Sigmoid colon (tissue), 7 donors: ENCODE results near the gene CCDC57. TPM values are rescaled to one million over a fixed set of nuclear protein-coding genes. Genes with fewer than 3 reads are reported as not detected.
A peak's percentile ranks its signal among the peaks of the same experiment; 100 is the strongest.

Experiments used
- DNase-seq: peaks from one replicate; pipeline ENCODE4 v3.0.0-alpha.2; 2019
- H3K27ac ChIP-seq, 4 donors: fragments of 200-600 bp; sonication (generic); one replicate each; pipeline ENCODE4 v1.5.1; 2016 to 2019; ENCODE audit warnings: mild to moderate bottlenecking in 1 of 4
- H3K27me3 ChIP-seq, 3 donors: fragments of 200-600 bp; sonication (generic); one replicate each; pipeline ENCODE4 v1.5.1; 2019; ENCODE audit warnings: mild to moderate bottlenecking in 1 of 3
- H3K36me3 ChIP-seq, 4 donors: fragments of 200-600 bp; sonication (generic); one replicate each; pipeline ENCODE4 v1.5.1; 2016 to 2019
- H3K4me1 ChIP-seq, 4 donors: fragments of 200-600 bp; sonication (generic); one replicate each; pipeline ENCODE4 v1.5.1; 2017 to 2019
- H3K4me3 ChIP-seq, 4 donors: fragments of 200-600 bp; sonication (generic); one replicate each; pipeline ENCODE4 v1.5.1; 2017 to 2019; ENCODE audit warnings: mild to moderate bottlenecking in 2 of 4, moderate library complexity in 1 of 4
- H3K9me3 ChIP-seq, 4 donors: fragments of 200-600 bp in 3 of 4; sonication (generic) in 3 of 4; one replicate each; pipeline versions ENCODE4 v1.5.1 to v1.6.1; 2013 to 2019
- CTCF ChIP-seq, 4 experiments: fragments of 450-650 bp in 3 of 4; fragments of 200-600 bp in 1 of 4; IDR thresholded peaks; one replicate each; pipeline ENCODE4 v1.5.1; 2016 to 2019; ENCODE audit warnings: antibody characterized with exemption in 4 of 4, mild to moderate bottlenecking in 3 of 4, moderate library complexity in 2 of 4
- EP300 ChIP-seq, 4 donors: sonication (generic); formaldehyde crosslinking; IDR thresholded peaks; one replicate each; pipeline ENCODE4 v1.6.1; 2017; ENCODE audit warnings: antibody characterized with exemption in 4 of 4
- POLR2A ChIP-seq, 2 donors: fragments of 450-650 bp; IDR thresholded peaks; one replicate each; pipeline ENCODE4 v1.6.1; 2016; ENCODE audit warnings: antibody characterized with exemption in 2 of 2, mild to moderate bottlenecking in 2 of 2, moderate library complexity in 2 of 2
- POLR2AphosphoS5 ChIP-seq, 4 donors: sonication (generic); formaldehyde crosslinking; IDR thresholded peaks; one replicate each; pipeline ENCODE4 v1.6.1; 2017; ENCODE audit warnings: antibody characterized with exemption in 4 of 4
- WGBS, 2 donors: extraction: QIAGEN DNeasy Blood & Tissue Kit; methylation state at CpG; one replicate each; pipeline ENCODE4 v1.1.7; 2013; 5-methylcytosine and 5-hydroxymethylcytosine counted together
- intact Hi-C: fragments of 100-400 bp; cut with DNase I; formaldehyde crosslinking; loops from one replicate; pipeline ENCODE4 v1.15.1; 2023
- polyA plus RNA-seq, 3 donors: library from polyadenylated mRNA; stranded (reverse); fragments of 200-250 nt; gene quantifications; one replicate each; pipeline ENCODE4 v1.2.3, GENCODE V29; 2013
- total RNA-seq, 4 donors: library from RNA; depleted of rRNA; stranded (reverse); fragments of >200 nt; gene quantifications; one replicate each; pipeline ENCODE4 v1.1.0, GENCODE V29; 2016
- donor health status: healthy with polysubstance abuse.
- donor health status: Bipolar disorder and iron deficiency.
- donor health status: healthy.

The CCDC57 gene
- total and polyA plus RNA-seq, 7 donors, result 13.3 to 47.8 (median 24.4) TPM

DNA sequence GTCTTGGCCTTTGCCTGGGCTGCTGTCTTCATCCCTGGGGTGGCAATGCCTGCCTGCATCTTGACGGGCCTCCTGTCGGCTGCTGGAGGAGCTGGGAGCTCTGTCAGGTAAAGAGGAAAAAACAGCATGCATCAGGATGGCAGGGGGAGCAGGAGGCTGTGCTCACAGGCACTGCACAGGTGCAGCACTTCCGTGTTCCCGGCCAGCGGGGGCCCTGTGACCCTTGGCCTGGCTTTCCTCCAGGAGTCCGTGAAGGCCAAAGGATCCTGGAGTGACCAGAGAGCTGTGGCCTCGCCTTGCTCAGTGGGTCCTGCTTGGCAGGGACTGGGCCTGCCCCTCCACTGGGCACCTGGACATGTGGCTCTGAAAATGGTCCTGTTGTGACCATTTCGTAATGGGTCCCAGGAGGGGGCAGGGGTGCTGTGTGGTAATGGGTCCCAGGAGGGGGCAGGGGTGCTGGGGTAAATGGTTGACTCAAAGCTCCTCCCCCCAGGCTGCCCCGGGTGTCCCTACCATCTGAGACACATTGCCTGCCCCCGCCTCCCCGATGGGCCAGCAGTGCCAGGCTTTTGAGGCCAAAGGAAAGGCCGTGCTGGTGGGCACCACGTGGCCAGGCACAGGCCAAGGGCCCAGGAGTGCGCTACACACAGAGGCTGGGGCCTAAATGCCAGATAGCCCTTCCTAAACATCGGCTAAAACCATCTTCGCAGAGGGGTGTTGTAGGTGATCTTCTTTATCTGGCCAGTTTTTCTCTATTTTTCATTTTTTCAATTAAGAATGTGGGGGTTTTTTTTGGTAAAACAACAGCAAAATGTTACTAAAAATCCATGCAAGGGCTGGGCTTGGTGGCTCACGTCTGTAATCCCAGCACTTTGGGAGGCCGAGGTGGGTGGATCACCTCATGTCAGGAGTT is 110.6 kb downstream of the CCDC57 start:
- no peak overlapping the region for H3K4me3 ChIP-seq
- no peaks in the 10 kb centered on the region for H3K9me3 ChIP-seq
- H3K27ac ChIP-seq, result peak overlapping the region in 3 of 4 donors; percentile 88 to 98 (median 91)
- H3K36me3 ChIP-seq, result no peaks in the 10 kb centered on the region
- H3K4me1 ChIP-seq, result peaks cover 0 to 56% (median 54%) of the 10 kb centered on the region in 4 donors
- no peaks in the 10 kb centered on the region for H3K27me3 ChIP-seq
- intact Hi-C loops, result loop anchor here (5.0 kb wide), 1 partner anchor 50 kb away; no protein-coding TSS in a partner anchor
- no peak for DNase-seq
- WGBS, 2 donors, result 52 to 69% methylated on average over 18 of the region's 18 CpGs
- TF ChIP-seq POLR2A (IDR thresholded peaks at IDR 0.05) (no peak), EP300 (IDR thresholded peaks at IDR 0.05) (no peak), CTCF (IDR thresholded peaks at IDR 0.05) (no peak), POLR2AphosphoS5 (IDR thresholded peaks at IDR 0.05) (no peak)

DNA sequence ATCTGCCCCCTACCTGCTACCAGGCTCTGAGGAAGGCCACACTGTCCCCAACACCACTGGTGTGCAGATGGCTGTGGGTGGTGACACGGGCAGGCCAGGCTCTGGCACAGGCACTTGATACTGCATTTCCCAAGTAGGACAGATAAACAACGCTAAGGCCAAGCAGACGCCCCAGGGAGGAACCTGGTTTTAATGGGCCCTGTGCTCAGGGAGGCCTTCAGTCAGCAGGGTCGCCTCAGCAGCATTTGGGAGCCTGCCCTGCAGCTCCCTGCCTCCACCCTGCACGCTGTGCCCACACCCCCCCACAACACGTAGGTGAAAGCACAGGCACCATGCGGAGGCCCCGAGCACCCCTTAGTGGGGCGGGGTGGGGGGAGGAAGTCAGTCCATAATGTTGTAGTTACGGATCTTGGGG is 111.3 kb downstream of the CCDC57 start:
- Histone ChIP-seq H3K27me3 (no peaks in the 10 kb centered on the region), H3K36me3 (no peaks in the 10 kb centered on the region), H3K4me1 (peaks cover 0 to 58% (median 54%) of the 10 kb centered on the region in 4 donors), H3K4me3 (no peak overlapping the region), H3K9me3 (no peaks in the 10 kb centered on the region), H3K27ac (peak overlapping the region in 3 of 4 donors; percentile 88 to 98 (median 91))
- TF ChIP-seq EP300 (IDR thresholded peaks at IDR 0.05), result no peak
- no peak for TF ChIP-seq CTCF (IDR thresholded peaks at IDR 0.05)
- TF ChIP-seq POLR2A (IDR thresholded peaks at IDR 0.05), result no peak
- TF ChIP-seq POLR2AphosphoS5 (IDR thresholded peaks at IDR 0.05), result no peak
- DNase-seq, result no peak
- WGBS, 2 donors, result 45 to 69% methylated on average over 10 of the region's 10 CpGs
- intact Hi-C loops, result loop anchor here (5.0 kb wide), 1 partner anchor 51 kb away; no protein-coding TSS in a partner anchor

DNA sequence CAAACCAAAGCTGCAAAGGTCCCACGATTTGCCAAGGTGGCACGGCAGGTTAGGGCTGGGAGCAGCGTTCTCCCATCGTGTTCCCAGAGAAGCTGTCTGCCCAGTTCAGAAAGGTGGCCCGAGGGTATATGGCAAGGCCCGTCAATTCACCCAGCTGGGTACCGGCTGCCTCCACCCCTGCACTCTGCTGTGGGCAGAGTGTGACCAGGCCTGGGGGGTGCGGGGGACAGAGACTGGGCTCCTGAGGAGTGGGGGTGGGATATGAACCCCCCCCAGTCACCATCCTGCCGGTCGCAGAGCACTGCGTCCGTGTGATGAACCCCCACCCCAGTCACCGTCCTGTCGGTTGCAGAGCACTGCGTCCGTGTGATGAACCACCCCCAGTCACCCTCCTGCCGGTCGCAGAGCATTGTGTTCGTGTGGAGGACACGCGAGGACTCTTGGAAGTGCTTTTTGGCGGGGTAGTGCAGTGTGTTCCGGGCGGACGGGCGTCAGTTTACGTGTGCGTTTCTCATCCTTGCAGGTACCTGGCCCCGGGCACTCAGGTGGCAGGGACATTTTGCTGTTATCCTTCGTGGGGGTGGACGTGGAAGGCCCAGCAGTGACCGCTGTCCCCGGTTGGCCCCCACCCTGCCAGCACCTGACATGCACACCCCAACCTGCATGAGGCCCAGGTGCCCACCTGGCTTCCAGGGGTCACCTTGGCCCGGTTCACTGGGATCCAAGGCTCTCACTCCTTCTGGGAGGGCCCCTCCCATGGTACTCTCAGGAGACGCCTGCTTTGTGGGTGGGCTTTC is 111.9 kb downstream of the CCDC57 start:
- H3K9me3 ChIP-seq, result no peaks in the 10 kb centered on the region
- TF ChIP-seq POLR2AphosphoS5 (IDR thresholded peaks at IDR 0.05) (no peak), EP300 (IDR thresholded peaks at IDR 0.05) (no peak), CTCF (IDR thresholded peaks at IDR 0.05) (no peak), POLR2A (IDR thresholded peaks at IDR 0.05) (no peak)
- DNase-seq, result no peak
- H3K27me3 ChIP-seq, result no peaks in the 10 kb centered on the region
- intact Hi-C loops, result loop anchor here (5.0 kb wide), 1 partner anchor 52 kb away; no protein-coding TSS in a partner anchor
- peak overlapping the region; percentile 88 to 98 (median 94) for H3K27ac ChIP-seq
- H3K4me3 ChIP-seq, result no peak overlapping the region
- 90 to 91% methylated on average over 35 of the region's 35 CpGs for WGBS, 2 donors
- peaks cover 0 to 4% (median 2%) of the 10 kb centered on the region in 4 donors for H3K36me3 ChIP-seq
- peaks cover 0 to 64% (median 54%) of the 10 kb centered on the region in 4 donors for H3K4me1 ChIP-seq

DNA sequence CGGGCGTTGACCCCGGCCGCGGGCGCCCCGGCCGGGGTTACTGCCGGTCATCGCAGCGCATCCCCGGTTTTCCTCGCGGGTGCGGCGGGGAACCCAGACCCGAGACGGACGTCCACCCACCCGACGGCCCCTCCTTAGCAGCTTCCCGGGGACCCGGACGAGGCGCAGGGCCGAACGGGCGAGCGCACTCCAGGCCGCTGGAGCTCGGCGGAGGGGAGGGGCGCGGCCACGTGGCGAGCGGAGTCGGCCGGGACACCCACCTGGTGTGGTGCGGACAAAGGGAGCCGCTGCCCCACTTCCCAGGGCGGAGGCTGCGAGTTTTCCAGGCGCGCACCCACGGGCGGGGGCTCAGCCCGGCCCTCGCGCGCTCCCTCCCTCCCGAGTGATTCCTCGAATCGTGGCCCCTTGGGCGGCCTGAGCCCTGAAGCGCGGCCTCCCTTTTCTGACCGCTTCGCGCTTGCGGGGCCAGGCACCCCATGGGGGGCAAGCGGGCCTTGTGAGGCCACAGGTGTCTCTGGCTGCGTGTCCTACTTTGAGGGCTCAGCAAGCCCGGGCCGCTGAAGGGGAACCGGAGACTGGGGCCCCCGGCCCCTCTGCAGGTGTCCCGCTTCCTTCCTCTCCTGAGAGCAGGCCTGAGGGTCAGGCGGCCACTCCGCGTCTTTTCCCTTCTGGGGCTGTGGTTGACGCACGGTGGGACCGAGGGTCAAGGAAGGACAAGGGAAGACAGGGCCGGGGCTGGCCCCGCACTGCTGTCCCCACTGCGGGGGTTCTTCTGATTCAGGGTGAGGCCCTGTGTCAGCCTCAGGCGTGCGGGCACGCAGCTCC is 113.5 kb downstream of the CCDC57 start:
- no peak for DNase-seq
- WGBS, 2 donors, result 10 to 14% methylated on average over 80 of the region's 80 CpGs
- peak in 1 of 4 donors; percentile 34 for TF ChIP-seq POLR2AphosphoS5 (IDR thresholded peaks at IDR 0.05)
- TF ChIP-seq CTCF (IDR thresholded peaks at IDR 0.05), result no peak
- H3K27me3 ChIP-seq, result no peaks in the 10 kb centered on the region
- intact Hi-C loops, result loop anchor here (2.0 to 5.0 kb wide), 3 partner anchors 34 to 227 kb away; partner anchors contain the start of genes ARHGDIA, DCXR and DUS1L
- H3K9me3 ChIP-seq, result no peaks in the 10 kb centered on the region
- peaks cover 10 to 20% (median 13%) of the 10 kb centered on the region in 4 donors for H3K36me3 ChIP-seq
- H3K4me3 ChIP-seq, result peak overlapping the region; percentile 47 to 94 (median 63)
- H3K27ac ChIP-seq, result peak overlapping the region; percentile 88 to 98 (median 94)
- H3K4me1 ChIP-seq, result peaks cover 0 to 58% (median 47%) of the 10 kb centered on the region in 4 donors
